Neural cell (in vitro differentiated cells): Measurements from ENCODE around the gene PRKCA.

Experiments
- EP300 ChIP-seq: fragments of 450-650 bp; conservative IDR thresholded peaks from 2 replicates; pipeline ENCODE4 v1.6.1; 2014; ENCODE audit warnings: antibody characterized with exemption, mild to moderate bottlenecking, moderate library complexity; ENCODE audit not compliant: poor library complexity, severe bottlenecking
- EZH2 ChIP-seq: fragments of 200-600, 300-800 bp; shearing (Covaris generic), sonication (generic); IDR thresholded peaks from 2 replicates; pipeline ENCODE4 v1.6.1; 2014; ENCODE audit warnings: antibody characterized with exemption, low read length, borderline replicate concordance, mild to moderate bottlenecking; ENCODE audit not compliant: insufficient read depth, poor library complexity, severe bottlenecking
- TAF1 ChIP-seq: IDR thresholded peaks from 2 replicates; pipeline ENCODE4 v1.6.1; 2012; ENCODE audit warnings: low read depth
- TF ChIP-seq, protein P1 (sequence below): fragments of 450-650 bp; IDR thresholded peaks from 2 replicates; pipeline ENCODE4 v1.5.1; 2014; ENCODE audit warnings: antibody characterized with exemption, mild to moderate bottlenecking, moderate library complexity; ENCODE audit not compliant: poor library complexity, severe bottlenecking

DNA sequence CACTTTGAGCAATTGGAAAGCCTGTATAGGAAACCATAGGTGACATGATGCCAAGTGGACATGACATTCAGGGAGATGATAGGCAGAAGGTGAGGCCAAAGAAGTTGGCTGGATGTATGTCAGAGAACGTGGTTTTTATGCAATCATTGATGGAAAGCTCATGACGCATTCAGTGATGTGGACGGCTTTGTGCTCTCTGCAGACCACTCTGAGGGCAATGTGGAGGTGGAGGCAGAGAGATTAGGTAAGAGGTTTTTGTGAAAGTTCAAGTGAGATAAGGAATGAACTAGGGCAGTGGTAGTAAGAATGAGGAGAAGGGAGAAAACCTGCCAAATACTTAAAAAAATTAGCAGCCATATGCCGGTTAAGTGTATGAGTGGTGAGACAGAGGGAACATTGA lies 99.0 kb downstream of the PRKCA start:
- TF ChIP-seq EP300 (no peak), TAF1 (no peak), EZH2 (no peak)
- TF ChIP-seq, protein P1, sequence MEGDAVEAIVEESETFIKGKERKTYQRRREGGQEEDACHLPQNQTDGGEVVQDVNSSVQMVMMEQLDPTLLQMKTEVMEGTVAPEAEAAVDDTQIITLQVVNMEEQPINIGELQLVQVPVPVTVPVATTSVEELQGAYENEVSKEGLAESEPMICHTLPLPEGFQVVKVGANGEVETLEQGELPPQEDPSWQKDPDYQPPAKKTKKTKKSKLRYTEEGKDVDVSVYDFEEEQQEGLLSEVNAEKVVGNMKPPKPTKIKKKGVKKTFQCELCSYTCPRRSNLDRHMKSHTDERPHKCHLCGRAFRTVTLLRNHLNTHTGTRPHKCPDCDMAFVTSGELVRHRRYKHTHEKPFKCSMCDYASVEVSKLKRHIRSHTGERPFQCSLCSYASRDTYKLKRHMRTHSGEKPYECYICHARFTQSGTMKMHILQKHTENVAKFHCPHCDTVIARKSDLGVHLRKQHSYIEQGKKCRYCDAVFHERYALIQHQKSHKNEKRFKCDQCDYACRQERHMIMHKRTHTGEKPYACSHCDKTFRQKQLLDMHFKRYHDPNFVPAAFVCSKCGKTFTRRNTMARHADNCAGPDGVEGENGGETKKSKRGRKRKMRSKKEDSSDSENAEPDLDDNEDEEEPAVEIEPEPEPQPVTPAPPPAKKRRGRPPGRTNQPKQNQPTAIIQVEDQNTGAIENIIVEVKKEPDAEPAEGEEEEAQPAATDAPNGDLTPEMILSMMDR: no peak
